ENCODE results near the gene POLR2C.

POLR2C gene

GRCh38 chr16:57479976-57480753 lies 17.7 kb downstream of the POLR2C start:
- Histone ChIP-seq H3K9me3 (replicated peaks in 1 of 11) (no peaks in the 10 kb centered on the region), H3K4me3 (peak overlapping the region in 9 of 10 experiments; percentile 26 to 73 (median 60); a peak in 17 of 20 replicates), H3K27me3 (no peaks in the 10 kb centered on the region), H3K36me3 (peaks cover 0 to 13% (median 0%) of the 10 kb centered on the region in 11 experiments; a peak in 1 of 22 replicates), H4K20me1 (peaks cover 0 to 72% (median 34%) of the 10 kb centered on the region in 11 experiments; a peak in 19 of 22 replicates), H3K27ac (peak overlapping the region in 2 of 11 experiments; percentile 50; a peak in 1 of 22 replicates), H3K4me1 (peaks cover 48 to 80% (median 64%) of the 10 kb centered on the region in 10 experiments), H3K4me2 (peak overlapping the region; percentile 92 to 100 (median 97)), H3K9ac (peak overlapping the region in 9 of 11 experiments; percentile 39 to 71 (median 63); a peak in 15 of 22 replicates)
- no peak for TF ChIP-seq Cebpa-rat (IDR thresholded peaks at IDR 0.05)

GRCh38 chr16:57480754-57481230 lies 18.3 kb downstream of the POLR2C start:
- Histone ChIP-seq H3K9ac (no peak overlapping the region), H3K4me2 (peak overlapping the region in 9 of 11 experiments; percentile 95 to 100 (median 99); a peak in 16 of 22 replicates), H4K20me1 (peaks cover 0 to 75% (median 32%) of the 10 kb centered on the region in 11 experiments; a peak in 18 of 22 replicates), H3K4me1 (peaks cover 53 to 80% (median 64%) of the 10 kb centered on the region in 10 experiments), H3K27ac (no peak overlapping the region), H3K36me3 (peaks cover 0 to 10% (median 0%) of the 10 kb centered on the region in 11 experiments; a peak in 1 of 22 replicates), H3K9me3 (replicated peaks in 1 of 11) (no peaks in the 10 kb centered on the region), H3K27me3 (no peaks in the 10 kb centered on the region), H3K4me3 (no peak overlapping the region)
- no peak for TF ChIP-seq Cebpa-rat (IDR thresholded peaks at IDR 0.05)

- peaks cover 0 to 10% (median 0%) of the 10 kb centered on the region in 11 experiments; a peak in 1 of 22 replicates for H3K36me3 ChIP-seq
- H3K27ac ChIP-seq, result no peak overlapping the region
- no peak overlapping the region for H3K9ac ChIP-seq
- no peak overlapping the region for H3K4me3 ChIP-seq
- peaks cover 49 to 75% (median 60%) of the 10 kb centered on the region in 10 experiments for H3K4me1 ChIP-seq
- H3K27me3 ChIP-seq, result no peaks in the 10 kb centered on the region
- 0 out of 22 replicates have a peak overlapping the region, but pooled peaks of 1 of the 11 experiments have one; percentile 99 for H3K4me2 ChIP-seq
- no peak for TF ChIP-seq Cebpa-rat (IDR thresholded peaks at IDR 0.05)
- no peaks in the 10 kb centered on the region for H3K9me3 ChIP-seq (replicated peaks in 1 of 11)
- peaks cover 0 to 72% (median 27%) of the 10 kb centered on the region in 11 experiments; a peak in 18 of 22 replicates for H4K20me1 ChIP-seq
Observed at GRCh38 chr16:57481421-57481820, 18.9 kb downstream of the POLR2C start.

GRCh38 chr16:57482845-57483545 lies 20.5 kb downstream of the POLR2C start:
- peaks cover 37 to 69% (median 54%) of the 10 kb centered on the region in 10 experiments for H3K4me1 ChIP-seq
- TF ChIP-seq Cebpa-rat (IDR thresholded peaks at IDR 0.05), result no peak
- H3K9ac ChIP-seq, result no peak overlapping the region
- no peaks in the 10 kb centered on the region for H3K9me3 ChIP-seq (replicated peaks in 1 of 11)
- H3K4me2 ChIP-seq, result no peak overlapping the region
- peaks cover 0 to 56% (median 13%) of the 10 kb centered on the region in 11 experiments; a peak in 17 of 22 replicates for H4K20me1 ChIP-seq
- H3K36me3 ChIP-seq, result 0 out of 22 replicates have a peak, but pooled peaks cover 0 to 1% (median 0%) of the 10 kb centered on the region in 11 experiments
- no peaks in the 10 kb centered on the region for H3K27me3 ChIP-seq
- no peak overlapping the region for H3K4me3 ChIP-seq
- no peak overlapping the region for H3K27ac ChIP-seq

GRCh38 chr16:57483725-57484514 lies 21.4 kb downstream of the POLR2C start:
- Histone ChIP-seq H3K9me3 (replicated peaks in 1 of 11) (peaks cover 0 to 3% (median under 1%) of the 10 kb centered on the region in 11 experiments; a peak in 9 of 22 replicates), H3K9ac (no peak overlapping the region), H3K27ac (no peak overlapping the region), H3K27me3 (no peaks in the 10 kb centered on the region), H3K4me2 (peak overlapping the region in 4 of 11 experiments; percentile 91 to 99 (median 96); a peak in 3 of 22 replicates), H4K20me1 (peaks cover 0 to 50% (median 7%) of the 10 kb centered on the region in 11 experiments; a peak in 8 of 22 replicates), H3K4me1 (peaks cover 28 to 60% (median 45%) of the 10 kb centered on the region in 10 experiments), H3K36me3 (no peaks in the 10 kb centered on the region), H3K4me3 (no peak overlapping the region)
- no peak for TF ChIP-seq Cebpa-rat (IDR thresholded peaks at IDR 0.05)

DNA sequence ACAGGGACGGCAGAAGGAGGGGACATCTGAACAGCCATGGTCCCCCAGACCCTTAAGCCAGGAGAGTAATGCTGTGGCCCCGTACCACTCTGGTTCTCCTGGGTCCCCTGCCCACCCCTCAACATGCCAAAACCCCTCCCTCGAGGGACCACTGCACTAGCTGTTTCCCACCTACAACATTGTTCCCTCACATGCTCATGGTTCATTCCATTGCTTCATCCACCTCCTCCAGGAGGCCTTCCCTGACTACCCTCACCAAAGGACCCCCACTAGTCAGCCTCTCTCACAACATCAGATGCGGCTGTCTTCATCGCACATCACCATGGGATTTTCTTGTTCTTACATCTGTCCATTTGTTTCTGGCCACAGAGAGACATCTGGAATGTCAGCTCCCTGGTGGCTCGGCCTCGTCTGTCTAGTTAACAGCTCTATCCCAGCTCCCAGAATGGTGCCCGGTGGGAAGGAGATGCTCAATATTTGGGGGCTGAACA lies 22.1 kb downstream of the POLR2C start:
- H3K36me3 ChIP-seq, result no peaks in the 10 kb centered on the region
- no peak for TF ChIP-seq Cebpa-rat (IDR thresholded peaks at IDR 0.05)
- H3K4me1 ChIP-seq, result peaks cover 22 to 54% (median 38%) of the 10 kb centered on the region in 10 experiments
- peaks cover 0 to 50% (median 7%) of the 10 kb centered on the region in 11 experiments; a peak in 8 of 22 replicates for H4K20me1 ChIP-seq
- no peaks in the 10 kb centered on the region for H3K27me3 ChIP-seq
- peak overlapping the region in 2 of 11 experiments; percentile 83 to 84; a peak in 2 of 22 replicates for H3K9ac ChIP-seq
- peak overlapping the region in 3 of 10 experiments; percentile 94 to 96 (median 94); a peak in 3 of 20 replicates for H3K4me3 ChIP-seq
- peaks cover 4 to 10% (median 7%) of the 10 kb centered on the region in 11 experiments; a peak in 21 of 22 replicates for H3K9me3 ChIP-seq (replicated peaks in 1 of 11)
- peak overlapping the region in 8 of 11 experiments; percentile 91 to 99 (median 96); a peak in 14 of 22 replicates for H3K4me2 ChIP-seq
- H3K27ac ChIP-seq, result no peak overlapping the region

GRCh38 chr16:57485091-57485915 lies 22.8 kb downstream of the POLR2C start:
- H3K9me3 ChIP-seq (replicated peaks in 1 of 11), result peaks cover 5 to 14% (median 11%) of the 10 kb centered on the region in 11 experiments; a peak in 21 of 22 replicates
- peak overlapping the region; percentile 91 to 99 (median 98) for H3K4me2 ChIP-seq
- no peaks in the 10 kb centered on the region for H3K36me3 ChIP-seq
- H3K27ac ChIP-seq, result peak overlapping the region in 10 of 11 experiments; percentile 57 to 77 (median 70); a peak in 20 of 22 replicates
- H4K20me1 ChIP-seq, result peaks cover 0 to 45% (median 7%) of the 10 kb centered on the region in 11 experiments; a peak in 8 of 22 replicates
- peak overlapping the region; percentile 69 to 96 (median 84) for H3K4me3 ChIP-seq
- TF ChIP-seq Cebpa-rat (IDR thresholded peaks at IDR 0.05), result no peak
- H3K27me3 ChIP-seq, result no peaks in the 10 kb centered on the region
- H3K4me1 ChIP-seq, result peaks cover 15 to 46% (median 31%) of the 10 kb centered on the region in 10 experiments
- peak overlapping the region; percentile 79 to 86 (median 82) for H3K9ac ChIP-seq
